Peyer's patch (tissue), 4 donors: ENCODE data around the gene PHYKPL.

Source experiments
- CTCF ChIP-seq, 6 experiments: fragments of 450-650 bp in 4 of 6; fragments of 200-600 bp in 2 of 6; sonication (generic) in 1 of 6; IDR thresholded peaks; one replicate each; pipeline ENCODE4 v1.5.1; 2017 to 2019; ENCODE audit warnings: antibody characterized with exemption in 6 of 6, mild to moderate bottlenecking in 3 of 6, moderate library complexity in 1 of 6
- POLR2A ChIP-seq, 2 donors: fragments of 450-650 bp; IDR thresholded peaks; one replicate each; pipeline ENCODE4 v1.5.1; 2017; ENCODE audit warnings: antibody characterized with exemption in 2 of 2, mild to moderate bottlenecking in 2 of 2, moderate library complexity in 2 of 2

- TF ChIP-seq POLR2A (IDR thresholded peaks at IDR 0.05) (no peak), CTCF (IDR thresholded peaks at IDR 0.05) (no peak)
Observed at GRCh38 chr5:178211095-178212048, 21.2 kb downstream of the PHYKPL start.
